MM.1S (cell line): Measurements from ENCODE around the gene HSPA2.

Source experiments
- EZH2 ChIP-seq: fragments of 300-600 bp; sonication (generic); optimal IDR thresholded peaks from 2 replicates; pipeline ENCODE3; 2017; ENCODE audit warnings: low read depth, mild to moderate bottlenecking, antibody characterized with exemption, low read length, mixed read lengths
- TF ChIP-seq, protein P1 (sequence below): fragments of 300-600 bp; sonication (generic); IDR thresholded peaks from 2 replicates; pipeline ENCODE4 v1.5.1; 2016; ENCODE audit warnings: antibody characterized with exemption, low read length, mixed read lengths

DNA sequence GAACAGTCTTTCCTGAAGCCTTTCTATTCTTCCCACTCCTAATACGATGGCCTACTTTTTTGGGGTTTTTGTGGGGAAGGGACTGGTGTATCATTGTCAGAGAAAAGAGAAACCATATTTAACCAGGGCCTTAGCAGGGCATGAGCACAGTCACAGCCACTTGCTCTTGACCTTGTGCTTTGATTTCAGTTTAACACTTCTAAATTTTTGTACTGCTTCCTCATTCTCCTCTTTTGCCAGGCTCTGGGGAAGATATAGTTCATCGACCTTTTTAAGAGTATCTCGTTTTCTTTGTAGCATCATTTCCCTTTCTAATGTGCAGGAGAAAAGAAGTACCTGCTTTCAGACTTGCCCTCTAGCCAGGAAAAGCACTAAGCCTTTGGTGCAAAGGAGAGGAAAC, 33.8 kb upstream of the HSPA2 start:
- TF ChIP-seq, protein P1, sequence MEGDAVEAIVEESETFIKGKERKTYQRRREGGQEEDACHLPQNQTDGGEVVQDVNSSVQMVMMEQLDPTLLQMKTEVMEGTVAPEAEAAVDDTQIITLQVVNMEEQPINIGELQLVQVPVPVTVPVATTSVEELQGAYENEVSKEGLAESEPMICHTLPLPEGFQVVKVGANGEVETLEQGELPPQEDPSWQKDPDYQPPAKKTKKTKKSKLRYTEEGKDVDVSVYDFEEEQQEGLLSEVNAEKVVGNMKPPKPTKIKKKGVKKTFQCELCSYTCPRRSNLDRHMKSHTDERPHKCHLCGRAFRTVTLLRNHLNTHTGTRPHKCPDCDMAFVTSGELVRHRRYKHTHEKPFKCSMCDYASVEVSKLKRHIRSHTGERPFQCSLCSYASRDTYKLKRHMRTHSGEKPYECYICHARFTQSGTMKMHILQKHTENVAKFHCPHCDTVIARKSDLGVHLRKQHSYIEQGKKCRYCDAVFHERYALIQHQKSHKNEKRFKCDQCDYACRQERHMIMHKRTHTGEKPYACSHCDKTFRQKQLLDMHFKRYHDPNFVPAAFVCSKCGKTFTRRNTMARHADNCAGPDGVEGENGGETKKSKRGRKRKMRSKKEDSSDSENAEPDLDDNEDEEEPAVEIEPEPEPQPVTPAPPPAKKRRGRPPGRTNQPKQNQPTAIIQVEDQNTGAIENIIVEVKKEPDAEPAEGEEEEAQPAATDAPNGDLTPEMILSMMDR = no peak
- TF ChIP-seq EZH2 = no peak
